Duodenal mucosa (tissue), 2 donors: ENCODE measurements around the gene CA6.
"Not testable (repeated sequence)": the region's sequence is repeated elsewhere in the genome, so short reads cannot be mapped to it uniquely, and the experiment has no call there.

ENCODE experiments used
- H3K27ac ChIP-seq: one replicate; pipeline ENCODE4 v1.7.0; 2013; ENCODE audit warnings: low read depth, low read length
- H3K27me3 ChIP-seq, 2 donors: one replicate each; pipeline ENCODE4 v1.7.0; 2013; ENCODE audit warnings: low read length in 2 of 2, control low read depth in 1 of 2; ENCODE audit not compliant: insufficient read depth in 2 of 2, control insufficient read depth in 1 of 2
- H3K36me3 ChIP-seq, 2 donors: one replicate each; pipeline ENCODE4 v1.7.0; 2013; ENCODE audit warnings: low read length in 2 of 2, control low read depth in 1 of 2; ENCODE audit not compliant: insufficient read depth in 2 of 2, control insufficient read depth in 1 of 2
- H3K4me1 ChIP-seq, 2 donors: one replicate each; pipeline ENCODE4 v1.7.0; 2013; ENCODE audit warnings: low read length in 2 of 2, control low read depth in 1 of 2; ENCODE audit not compliant: insufficient read depth in 2 of 2, control insufficient read depth in 1 of 2
- H3K4me3 ChIP-seq, 2 donors: one replicate each; pipeline ENCODE4 v1.7.0; 2013; ENCODE audit warnings: low read length in 2 of 2, low read depth in 1 of 2
- H3K9ac ChIP-seq, 2 donors: one replicate each; pipeline ENCODE4 v1.7.0; 2013; ENCODE audit warnings: low read length in 2 of 2, low read depth in 1 of 2
- H3K9me3 ChIP-seq, 2 donors: one replicate each; pipeline ENCODE4 v1.7.0; 2013; ENCODE audit warnings: low read length in 2 of 2, control low read depth in 1 of 2; ENCODE audit not compliant: control insufficient read depth in 1 of 2

The CA6 gene

GRCh38 chr1:8908388-8909151 is 37.1 kb upstream of the CA6 start:
- H3K9ac ChIP-seq = no peak overlapping the region
- no peaks in the 10 kb centered on the region for H3K36me3 ChIP-seq
- no peaks in the 10 kb centered on the region for H3K4me1 ChIP-seq
- H3K9me3 ChIP-seq = no peaks in the 10 kb centered on the region
- H3K27ac ChIP-seq = no peak overlapping the region
- H3K4me3 ChIP-seq = no peak overlapping the region
- H3K27me3 ChIP-seq = no peaks in the 10 kb centered on the region

GRCh38 chr1:8910331-8910730 is 35.3 kb upstream of the CA6 start:
- H3K9me3 ChIP-seq = no peaks in the 10 kb centered on the region
- no peak overlapping the region for H3K9ac ChIP-seq
- no peaks in the 10 kb centered on the region for H3K27me3 ChIP-seq
- H3K36me3 ChIP-seq = no peaks in the 10 kb centered on the region
- H3K27ac ChIP-seq = no peak overlapping the region
- H3K4me1 ChIP-seq = no peaks in the 10 kb centered on the region
- no peak overlapping the region for H3K4me3 ChIP-seq

GRCh38 chr1:8910914-8911313 is 34.8 kb upstream of the CA6 start:
- no peaks in the 10 kb centered on the region for H3K4me1 ChIP-seq
- no peak overlapping the region for H3K4me3 ChIP-seq
- no peaks in the 10 kb centered on the region for H3K36me3 ChIP-seq
- H3K9me3 ChIP-seq = no peaks in the 10 kb centered on the region
- H3K27ac ChIP-seq = no peak overlapping the region
- H3K9ac ChIP-seq = no peak overlapping the region
- H3K27me3 ChIP-seq = no peaks in the 10 kb centered on the region

GRCh38 chr1:8911416-8912309 is 34.0 kb upstream of the CA6 start:
- Histone ChIP-seq H3K9me3 (no peaks in the 10 kb centered on the region), H3K4me3 (no peak overlapping the region), H3K36me3 (no peaks in the 10 kb centered on the region), H3K9ac (no peak overlapping the region), H3K27ac (no peak overlapping the region), H3K27me3 (no peaks in the 10 kb centered on the region), H3K4me1 (no peaks in the 10 kb centered on the region)

GRCh38 chr1:8913457-8913856 is 32.2 kb upstream of the CA6 start:
- no peaks in the 10 kb centered on the region for H3K27me3 ChIP-seq
- no peak overlapping the region for H3K4me3 ChIP-seq
- H3K27ac ChIP-seq = no peak overlapping the region
- H3K9ac ChIP-seq = no peak overlapping the region
- H3K9me3 ChIP-seq = no peaks in the 10 kb centered on the region
- no peaks in the 10 kb centered on the region for H3K36me3 ChIP-seq
- H3K4me1 ChIP-seq = no peaks in the 10 kb centered on the region

- no peaks in the 10 kb centered on the region for H3K27me3 ChIP-seq
Measured at GRCh38 chr1:8914466-8914865, 31.2 kb upstream of the CA6 start.

GRCh38 chr1:8915446-8915845 is 30.2 kb upstream of the CA6 start:
- Histone ChIP-seq H3K27me3 (no peaks in the 10 kb centered on the region), H3K9ac (no peak overlapping the region), H3K4me3 (no peak overlapping the region), H3K27ac (no peak overlapping the region), H3K9me3 (no peaks in the 10 kb centered on the region), H3K4me1 (no peaks in the 10 kb centered on the region), H3K36me3 (no peaks in the 10 kb centered on the region)

More at GRCh38 chr1:8914466-8914865, 31.2 kb upstream of the CA6 start:
- Histone ChIP-seq H3K9me3 (no peaks in the 10 kb centered on the region), H3K4me3 (no peak overlapping the region), H3K4me1 (no peaks in the 10 kb centered on the region), H3K9ac (no peak overlapping the region), H3K27ac (no peak overlapping the region), H3K36me3 (no peaks in the 10 kb centered on the region)

GRCh38 chr1:8917536-8917935 is 28.1 kb upstream of the CA6 start:
- H3K9me3 ChIP-seq, H3K27me3 ChIP-seq, H3K36me3 ChIP-seq, H3K4me3 ChIP-seq, H3K4me1 ChIP-seq, H3K27ac ChIP-seq, H3K9ac ChIP-seq: not testable (repeated sequence)

- H3K9ac ChIP-seq = no peak overlapping the region
- no peaks in the 10 kb centered on the region for H3K4me1 ChIP-seq
- H3K9me3 ChIP-seq = no peaks in the 10 kb centered on the region
- H3K27me3 ChIP-seq = peaks cover 0 to 5% of the 10 kb centered on the region in 2 donors
- no peak overlapping the region for H3K27ac ChIP-seq
- H3K4me3 ChIP-seq = no peak overlapping the region
- no peaks in the 10 kb centered on the region for H3K36me3 ChIP-seq
Measured at GRCh38 chr1:8922962-8923361, 22.7 kb upstream of the CA6 start.

- no peaks in the 10 kb centered on the region for H3K36me3 ChIP-seq
- no peaks in the 10 kb centered on the region for H3K9me3 ChIP-seq
- peaks cover 0 to 5% of the 10 kb centered on the region in 2 donors for H3K27me3 ChIP-seq
- no peak overlapping the region for H3K4me3 ChIP-seq
- no peaks in the 10 kb centered on the region for H3K4me1 ChIP-seq
- no peak overlapping the region for H3K9ac ChIP-seq
- H3K27ac ChIP-seq = no peak overlapping the region
Measured at GRCh38 chr1:8925406-8925805, 20.3 kb upstream of the CA6 start.
